BJ (cell line): ENCODE measurements around the gene ESRP2. TPM values are rescaled to one million over a fixed set of nuclear protein-coding genes. Genes with fewer than 3 reads are reported as not detected.

ENCODE experiments used
- CTCF ChIA-PET: fragments of 350-600 bp; formaldehyde crosslinking; extraction: SDS; loops from one replicate; lab custom pipeline; 2021; ENCODE audit warnings: antibody characterized with exemption, inconsistent platforms; lab: Yijun Ruan, JAX
- POLR2A ChIA-PET: fragments of 300-600 bp; sonication (Branson Sonifier 250); formaldehyde crosslinking; extraction: SDS; loops from one replicate; lab custom pipeline; 2021; ENCODE audit warnings: antibody characterized with exemption; lab: Charles Lee
- DNase-seq: peaks from one replicate; pipeline ENCODE4 v3.0.0-alpha.2; 2011; ENCODE audit warnings: low read depth
- H3K27me3 ChIP-seq: 2 replicates; pipeline ENCODE4 v1.6.0; 2011; ENCODE audit warnings: low read length; ENCODE audit not compliant: control insufficient read depth, insufficient read depth
- H3K36me3 ChIP-seq: 2 replicates; pipeline ENCODE4 v1.5.1; 2011; ENCODE audit warnings: low read length; ENCODE audit not compliant: control insufficient read depth, insufficient read depth
- H3K4me3 ChIP-seq: 2 replicates; pipeline ENCODE4 v1.5.1; 2011; ENCODE audit warnings: low read depth, mild to moderate bottlenecking, control low read depth, low read length
- CTCF ChIP-seq: IDR thresholded peaks from 2 replicates; pipeline ENCODE4 v1.5.1; 2011; ENCODE audit warnings: low read depth, mild to moderate bottlenecking, control low read depth, inconsistent platforms, low read length, moderate library complexity; ENCODE audit not compliant: insufficient read depth
- polyA plus RNA-seq: library from polyadenylated mRNA; depleted of rRNA; stranded (reverse); fragments of >200 nt; gene quantifications from 2 replicates; pipeline ENCODE4 v1.2.3, GENCODE V29; 2011

The ESRP2 gene
- polyA plus RNA-seq, 1 experiment, result 0.04 TPM

GRCh38 chr16:68244903-68245853 is 9.3 kb upstream of the ESRP2 start, which contains the start of gene PLA2G15:
Gene PLA2G15, plus strand, starts transcription at chr16:68245373. Its CDS starts 54 bp downstream, at chr16:68245427.
- POLR2A ChIA-PET, result interaction anchor here (0.7 to 1.3 kb wide), 2 partner anchors 13 to 19 kb away, joined by 4 to 7 read pairs; partner anchors contain the start of gene SLC7A6
- no peak for DNase-seq
- no peaks in the 10 kb centered on the region for H3K27me3 ChIP-seq
- H3K4me3 ChIP-seq, result peak within 1 kb of the TSS; percentile 92
- CTCF ChIA-PET, result interaction anchor here (1.1 to 3.9 kb wide), 6 partner anchors 13 to 275 kb away, joined by 3 to 27 read pairs (median 8); partner anchors contain the start of gene SLC7A6
- 0 out of 2 replicates have a peak, but pooled peaks have one; percentile 8 for TF ChIP-seq CTCF
- H3K36me3 ChIP-seq, result peaks cover 7% of the 10 kb centered on the region; the same call in 1 of the 2 replicates

GRCh38 chr16:68244481-68244902 is 8.6 kb upstream of the ESRP2 start:
- no peak for DNase-seq
- TF ChIP-seq CTCF, result no peak
- CTCF ChIA-PET, result interaction anchor here (0.9 to 3.9 kb wide), 7 partner anchors 13 to 276 kb away, joined by 3 to 27 read pairs (median 4); partner anchors contain the start of gene SLC7A6
- H3K36me3 ChIP-seq, result peaks cover 5% of the 10 kb centered on the region; the same call in 1 of the 2 replicates
- POLR2A ChIA-PET, result interaction anchor here (1.3 kb wide), 1 partner anchor 13 kb away, joined by 7 read pairs; no protein-coding TSS in a partner anchor
- H3K27me3 ChIP-seq, result no peaks in the 10 kb centered on the region
- peak overlapping the region; percentile 92 for H3K4me3 ChIP-seq

GRCh38 chr16:68242926-68243858 is 7.3 kb upstream of the ESRP2 start:
- Histone ChIP-seq H3K4me3 (no peak overlapping the region), H3K36me3 (no peaks in the 10 kb centered on the region), H3K27me3 (no peaks in the 10 kb centered on the region)
- ChIA-PET POLR2A (interaction anchor here (0.6 kb wide), 1 partner anchor 15 kb away, joined by 3 read pairs; no protein-coding TSS in a partner anchor), CTCF (interaction anchor here (0.9 to 3.9 kb wide), 6 partner anchors 18 to 252 kb away, joined by 3 to 27 read pairs (median 10); partner anchors contain the start of gene SLC7A6)
- DNase-seq, result no peak
- TF ChIP-seq CTCF, result no peak

GRCh38 chr16:68242085-68242484 is 6.2 kb upstream of the ESRP2 start:
- TF ChIP-seq CTCF, result no peak
- DNase-seq, result no peak
- CTCF ChIA-PET, result interaction anchor here (2.4 to 2.8 kb wide), 3 partner anchors 19 to 87 kb away, joined by 8 to 13 read pairs (median 9); no protein-coding TSS in a partner anchor
- Histone ChIP-seq H3K36me3 (no peaks in the 10 kb centered on the region), H3K27me3 (no peaks in the 10 kb centered on the region), H3K4me3 (no peak overlapping the region)
- POLR2A ChIA-PET, result no interaction called here
